Neural cell (in vitro differentiated cells): ENCODE measurements around the gene CFAP20DC.
"Not testable (repeated sequence)": the region's sequence is repeated elsewhere in the genome, so short reads cannot be mapped to it uniquely, and the experiment has no call there.

Source experiments
- POLR2AphosphoS5 ChIP-seq: IDR thresholded peaks from 2 replicates; pipeline ENCODE4 v1.6.1; 2012
- SMC3 ChIP-seq: fragments of 450-650 bp; conservative IDR thresholded peaks from 2 replicates; pipeline ENCODE4 v1.6.1; 2014; ENCODE audit warnings: antibody characterized with exemption, mild to moderate bottlenecking, moderate library complexity; ENCODE audit not compliant: poor library complexity
- TF ChIP-seq, protein P1 (sequence below): fragments of 450-650 bp; IDR thresholded peaks from 2 replicates; pipeline ENCODE4 v1.5.1; 2014; ENCODE audit warnings: antibody characterized with exemption, mild to moderate bottlenecking, moderate library complexity; ENCODE audit not compliant: poor library complexity, severe bottlenecking

DNA sequence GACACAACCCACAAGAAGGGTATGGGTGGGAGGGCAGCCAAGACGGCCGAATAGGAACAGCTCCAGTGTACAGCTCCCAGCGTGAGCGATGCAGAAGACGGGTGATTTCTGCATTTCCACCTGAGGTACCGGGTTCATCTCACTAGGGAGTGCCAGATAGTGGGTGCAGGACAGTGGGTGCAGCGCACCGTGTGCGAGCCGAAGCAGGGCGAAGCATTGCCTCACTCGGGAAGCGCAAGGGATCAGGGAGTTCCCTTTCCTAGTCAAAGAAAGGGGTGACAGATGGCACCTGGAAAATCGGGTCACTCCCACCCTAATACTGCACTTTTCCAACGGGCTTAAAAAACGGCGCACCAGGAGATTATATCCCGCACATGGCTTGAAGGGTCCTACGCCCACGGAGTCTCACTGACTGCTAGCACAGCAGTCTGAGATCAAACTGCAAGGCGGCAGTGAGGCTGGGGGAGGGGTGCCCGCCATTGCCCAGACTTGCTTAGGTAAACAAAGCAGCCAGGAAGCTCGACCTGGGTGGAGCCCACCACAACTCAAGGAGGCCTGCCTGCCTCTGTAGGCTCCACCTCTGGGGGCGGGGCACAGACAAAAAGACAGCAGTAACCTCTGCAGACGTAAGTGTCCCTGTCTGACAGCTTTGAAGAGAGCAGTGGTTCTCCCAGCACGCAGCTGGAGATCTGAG lies 243.1 kb downstream of the CFAP20DC start:
- TF ChIP-seq POLR2AphosphoS5, SMC3: not testable (repeated sequence)
- TF ChIP-seq, protein P1, sequence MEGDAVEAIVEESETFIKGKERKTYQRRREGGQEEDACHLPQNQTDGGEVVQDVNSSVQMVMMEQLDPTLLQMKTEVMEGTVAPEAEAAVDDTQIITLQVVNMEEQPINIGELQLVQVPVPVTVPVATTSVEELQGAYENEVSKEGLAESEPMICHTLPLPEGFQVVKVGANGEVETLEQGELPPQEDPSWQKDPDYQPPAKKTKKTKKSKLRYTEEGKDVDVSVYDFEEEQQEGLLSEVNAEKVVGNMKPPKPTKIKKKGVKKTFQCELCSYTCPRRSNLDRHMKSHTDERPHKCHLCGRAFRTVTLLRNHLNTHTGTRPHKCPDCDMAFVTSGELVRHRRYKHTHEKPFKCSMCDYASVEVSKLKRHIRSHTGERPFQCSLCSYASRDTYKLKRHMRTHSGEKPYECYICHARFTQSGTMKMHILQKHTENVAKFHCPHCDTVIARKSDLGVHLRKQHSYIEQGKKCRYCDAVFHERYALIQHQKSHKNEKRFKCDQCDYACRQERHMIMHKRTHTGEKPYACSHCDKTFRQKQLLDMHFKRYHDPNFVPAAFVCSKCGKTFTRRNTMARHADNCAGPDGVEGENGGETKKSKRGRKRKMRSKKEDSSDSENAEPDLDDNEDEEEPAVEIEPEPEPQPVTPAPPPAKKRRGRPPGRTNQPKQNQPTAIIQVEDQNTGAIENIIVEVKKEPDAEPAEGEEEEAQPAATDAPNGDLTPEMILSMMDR = not testable (repeated sequence)
